Suppressor macrophage treated with lipopolysaccharide for 1 hour (primary cell): ENCODE data around the gene EEF2K.

Source experiments
- DNase-seq, 3 donors: peaks; one replicate each; pipeline ENCODE4 v3.0.0-alpha.2; 2020 to 2022

The EEF2K gene

DNA sequence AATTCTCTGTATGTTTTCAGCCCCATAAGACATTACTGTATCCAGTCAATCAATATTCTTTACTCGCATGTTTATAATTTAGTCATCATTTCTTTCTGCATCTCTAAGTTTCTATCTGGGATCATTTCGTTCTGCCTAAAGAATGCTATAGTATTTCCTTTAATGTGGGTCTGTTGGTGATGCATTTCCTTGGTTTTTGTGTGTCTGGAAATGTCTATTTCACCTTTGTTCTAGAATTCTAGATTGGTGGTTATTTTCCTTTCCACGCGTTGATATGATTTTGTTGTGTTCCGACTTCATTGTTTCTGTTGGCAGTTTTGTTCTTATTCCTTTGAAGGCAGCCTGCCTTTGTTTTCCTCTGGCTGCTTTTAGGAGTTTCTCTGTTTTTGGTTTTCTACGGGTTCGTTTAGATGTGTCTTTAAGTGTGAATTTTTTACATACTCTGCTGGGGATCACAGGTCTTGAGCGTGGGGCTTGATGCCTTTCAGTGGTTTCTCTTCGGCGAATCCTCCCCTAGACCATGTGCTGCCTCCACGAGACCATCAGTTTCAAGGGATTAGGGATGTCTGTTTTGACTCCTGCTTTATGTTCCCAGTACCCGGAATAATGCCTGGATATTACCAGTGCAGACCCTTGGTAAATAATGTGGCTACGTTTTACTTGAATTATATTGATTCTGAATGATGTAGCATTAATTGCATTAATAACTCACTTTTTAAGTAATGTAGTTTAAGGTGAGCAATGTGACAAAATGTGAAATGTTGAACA is 114.7 kb downstream of the EEF2K start:
- no peak for DNase-seq

- peak; percentile 73 to 83 (median 83) for DNase-seq
These were observed 115.4 kb downstream of the EEF2K start for GRCh38 chr16:22321340-22322001.

DNA sequence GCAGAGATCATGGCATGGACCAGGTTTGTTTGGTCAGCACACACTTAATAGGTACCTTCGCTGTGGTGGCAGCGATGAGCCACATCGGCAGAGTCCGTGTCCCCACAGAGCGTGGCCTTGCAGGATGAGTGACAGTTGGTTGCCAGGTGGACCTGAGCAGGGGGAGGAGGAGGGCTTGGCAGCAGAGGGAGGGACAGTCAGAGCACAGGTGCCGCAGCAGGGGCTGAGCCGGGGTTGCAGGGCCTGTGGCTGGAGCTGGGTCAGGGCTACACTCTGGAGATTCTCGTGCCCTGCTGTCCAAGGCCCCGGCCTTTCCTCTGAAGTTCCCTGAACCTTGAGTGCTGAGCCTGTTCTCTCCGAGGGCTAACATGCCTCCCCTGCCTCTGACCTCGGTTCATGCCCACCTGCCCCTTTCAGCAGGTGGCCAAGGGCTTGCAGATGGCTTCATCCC is 116.0 kb downstream of the EEF2K start:
- no peak for DNase-seq

GRCh38 chr16:22322741-22323140 is 116.7 kb downstream of the EEF2K start:
- DNase-seq = no peak

- DNase-seq = no peak
These were observed 117.3 kb downstream of the EEF2K start for GRCh38 chr16:22323173-22323958.

DNA sequence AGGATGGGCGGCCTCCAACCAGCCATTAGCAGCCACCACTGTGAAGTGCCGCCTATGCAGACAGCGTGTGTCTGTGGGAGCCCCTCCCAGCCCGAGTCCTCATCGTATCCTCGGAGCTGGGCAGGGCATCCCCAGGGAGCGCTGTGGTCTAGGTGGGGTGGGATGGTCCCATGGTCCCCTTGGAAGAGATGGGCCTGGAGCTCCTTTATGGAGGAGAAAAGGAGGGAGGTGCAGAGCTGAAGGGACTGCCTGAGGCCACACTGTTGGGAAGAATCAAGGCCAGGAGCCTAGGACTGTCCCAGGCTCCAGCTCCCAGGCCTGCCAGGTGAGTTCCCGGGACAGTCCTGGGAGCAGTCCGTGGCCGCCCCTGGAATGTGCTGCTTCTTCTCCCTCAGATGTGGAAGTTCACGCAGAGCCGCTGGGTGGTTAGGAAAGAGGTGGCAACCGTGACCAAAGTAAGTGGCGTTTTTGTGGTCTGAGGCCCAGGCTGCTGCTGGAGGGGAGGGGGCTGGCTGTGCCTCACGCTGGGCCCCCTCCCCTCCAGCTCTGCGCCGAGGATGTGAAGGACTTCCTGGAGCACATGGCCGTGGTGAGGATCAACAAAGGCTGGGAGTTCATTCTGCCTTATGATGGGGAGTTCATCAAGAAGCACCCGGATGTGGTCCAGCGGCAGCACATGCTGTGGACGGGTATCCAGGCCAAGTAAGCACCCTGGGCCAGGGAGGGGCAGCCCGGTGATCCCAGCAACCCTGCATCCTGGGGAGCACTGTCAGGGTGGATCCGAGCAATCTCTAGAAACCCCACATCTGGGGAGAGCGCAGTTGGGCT is 118.1 kb downstream of the EEF2K start:
- no peak for DNase-seq

DNA sequence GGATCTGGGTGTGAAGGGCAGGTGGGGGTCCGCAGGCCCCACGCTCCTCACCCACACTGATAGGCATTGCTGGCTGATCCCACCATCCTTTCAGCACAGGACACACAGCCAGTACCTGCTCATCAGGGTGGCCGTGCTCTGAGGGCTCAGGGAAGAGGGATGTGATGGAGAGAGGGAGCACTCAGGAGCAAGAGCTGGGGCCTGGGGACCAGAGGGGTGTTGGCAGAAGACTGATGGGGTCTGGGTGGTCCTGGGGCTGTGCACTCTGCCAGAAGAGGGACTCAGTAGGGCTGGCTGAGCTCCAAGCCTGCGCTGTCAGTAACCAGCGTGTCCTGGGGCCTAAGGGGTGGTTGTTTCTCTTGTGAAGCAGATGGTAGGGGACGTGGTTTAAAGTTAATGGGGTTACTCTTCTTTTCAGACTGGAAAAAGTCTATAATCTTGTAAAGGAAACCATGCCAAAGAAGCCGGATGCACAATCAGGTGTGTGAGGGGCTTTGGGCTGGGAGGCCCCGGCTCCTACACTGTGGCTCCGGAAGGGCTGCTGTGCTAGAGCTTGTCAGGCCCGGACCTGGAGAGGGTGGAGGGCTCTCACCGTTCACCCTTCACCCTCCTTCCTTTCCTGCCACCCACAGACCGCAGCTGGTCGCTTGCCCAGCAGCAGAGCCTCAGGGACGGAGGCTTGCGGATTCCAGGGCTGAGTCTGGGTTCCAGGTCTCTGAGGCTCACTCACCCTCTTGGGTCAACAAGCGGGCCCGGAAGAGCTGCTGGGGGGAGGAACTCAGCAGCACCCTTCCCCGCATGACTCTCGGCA is 118.9 kb downstream of the EEF2K start:
- no peak for DNase-seq

DNA sequence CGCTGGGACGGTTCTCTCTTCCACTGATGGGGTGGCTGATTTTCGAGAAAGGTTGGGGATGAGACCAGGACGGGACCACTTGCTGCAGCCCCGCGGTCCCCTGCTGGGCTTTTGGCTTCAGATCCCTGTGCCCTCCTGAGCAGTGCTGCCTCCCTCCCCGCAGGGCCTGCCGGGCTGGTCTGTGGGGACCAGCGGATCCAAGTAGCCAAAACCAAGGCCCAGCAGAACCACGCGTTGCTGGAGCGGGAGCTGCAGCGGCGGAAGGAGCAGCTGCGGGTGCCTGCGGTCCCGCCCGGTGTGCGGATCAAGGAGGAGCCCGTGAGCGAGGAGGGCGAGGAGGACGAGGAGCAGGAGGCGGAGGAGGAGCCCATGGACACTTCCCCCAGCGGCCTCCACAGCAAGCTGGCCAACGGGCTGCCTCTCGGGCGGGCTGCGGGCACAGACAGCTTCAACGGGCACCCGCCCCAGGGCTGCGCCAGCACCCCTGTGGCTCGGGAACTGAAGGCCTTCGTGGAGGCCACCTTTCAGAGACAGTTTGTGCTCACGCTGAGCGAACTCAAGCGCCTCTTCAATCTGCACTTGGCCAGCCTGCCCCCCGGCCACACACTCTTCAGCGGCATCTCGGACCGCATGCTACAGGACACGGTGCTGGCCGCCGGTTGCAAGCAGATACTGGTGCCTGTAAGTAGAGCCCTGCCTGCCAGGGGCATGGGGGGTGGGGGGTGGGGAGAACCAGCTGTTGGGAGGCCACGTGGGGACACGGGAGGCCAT is 119.7 kb downstream of the EEF2K start:
- DNase-seq = no peak

DNA sequence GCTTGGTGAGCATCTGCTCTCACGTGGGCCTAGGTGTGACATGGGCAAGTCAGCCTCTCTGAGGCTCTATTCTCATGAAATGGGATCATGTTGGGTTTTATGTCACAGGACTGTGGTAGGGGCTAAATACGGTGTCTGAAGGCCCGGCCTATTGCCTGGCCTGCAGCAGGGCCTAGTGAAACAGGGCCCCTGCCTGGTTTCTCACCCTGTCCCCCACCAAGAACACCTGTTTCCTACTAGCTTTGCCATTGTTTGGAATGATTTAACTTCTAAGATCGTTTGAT is 120.2 kb downstream of the EEF2K start:
- DNase-seq = no peak

- DNase-seq = no peak
These were observed 120.8 kb downstream of the EEF2K start for GRCh38 chr16:22326771-22327445.

DNA sequence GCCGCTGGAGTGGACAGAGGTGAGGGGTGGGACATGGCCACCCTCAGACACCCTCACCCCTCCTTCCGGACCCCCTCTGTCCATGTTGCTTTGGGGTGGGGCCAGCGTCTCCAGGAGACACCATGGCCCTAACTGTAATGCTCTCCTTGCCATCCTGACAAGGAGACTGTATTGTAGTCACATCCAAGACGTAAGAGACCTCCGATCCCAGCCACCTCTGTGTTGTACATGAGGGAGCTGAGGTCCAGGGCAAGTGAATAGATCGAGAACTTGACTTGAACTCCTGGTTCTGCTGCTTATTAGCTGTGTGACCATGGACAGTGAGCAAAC is 121.3 kb downstream of the EEF2K start:
- DNase-seq = no peak

DNA sequence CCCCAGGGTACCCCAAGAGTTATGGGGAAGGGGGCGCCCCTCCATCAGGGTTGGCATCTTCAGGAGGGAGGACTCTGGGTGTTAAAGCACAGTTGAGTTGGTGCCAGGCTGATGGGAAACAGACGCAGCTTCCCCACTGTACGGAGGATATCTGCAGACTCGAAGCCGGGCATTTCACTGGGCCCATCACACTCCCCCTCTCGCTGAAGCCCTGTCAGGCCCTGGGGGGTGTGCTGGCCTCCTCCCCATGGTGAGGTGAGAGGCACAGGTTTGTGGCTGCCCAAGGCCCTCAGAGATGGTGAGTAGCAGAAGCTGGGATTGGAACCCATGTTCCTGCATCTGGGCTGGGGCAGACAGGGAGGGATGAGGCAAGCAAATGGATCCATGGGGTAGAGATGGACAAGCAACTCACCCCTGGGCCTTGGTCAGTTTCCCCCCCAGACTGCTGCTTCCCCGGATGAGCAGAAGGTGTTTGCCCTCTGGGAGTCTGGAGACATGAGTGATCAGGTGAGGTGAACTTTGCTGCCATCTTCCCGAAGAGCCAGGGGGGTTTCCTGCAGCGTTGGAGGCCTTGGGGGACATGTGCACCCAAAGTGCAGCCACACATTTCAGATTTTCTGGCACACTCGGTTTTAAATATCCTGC is 122.1 kb downstream of the EEF2K start:
- no peak for DNase-seq

DNA sequence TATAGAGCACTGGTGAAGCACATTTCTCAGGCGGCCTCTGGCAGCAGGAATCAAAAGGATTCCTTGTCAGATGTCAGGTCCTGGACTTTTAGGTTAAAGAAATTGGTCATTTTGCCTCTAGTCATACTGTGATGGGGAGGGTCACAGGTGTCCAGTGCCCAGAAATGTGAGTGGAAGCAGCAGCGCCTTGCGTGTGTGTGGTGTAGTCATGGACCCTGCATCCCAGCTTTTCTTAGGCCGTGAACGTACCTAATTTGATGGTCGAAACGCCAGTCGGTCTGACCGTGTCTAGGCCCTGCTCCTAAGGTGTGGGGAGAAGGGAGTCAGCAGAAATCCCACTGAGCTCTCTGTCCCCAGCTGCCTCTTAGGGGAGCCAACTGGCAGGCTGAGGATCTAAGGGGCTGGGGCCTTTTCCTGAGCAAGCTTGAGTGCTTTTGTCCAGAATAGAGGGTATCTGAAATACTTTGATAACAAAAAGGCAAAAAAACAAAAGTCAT is 123.2 kb downstream of the EEF2K start:
- no peak for DNase-seq

DNA sequence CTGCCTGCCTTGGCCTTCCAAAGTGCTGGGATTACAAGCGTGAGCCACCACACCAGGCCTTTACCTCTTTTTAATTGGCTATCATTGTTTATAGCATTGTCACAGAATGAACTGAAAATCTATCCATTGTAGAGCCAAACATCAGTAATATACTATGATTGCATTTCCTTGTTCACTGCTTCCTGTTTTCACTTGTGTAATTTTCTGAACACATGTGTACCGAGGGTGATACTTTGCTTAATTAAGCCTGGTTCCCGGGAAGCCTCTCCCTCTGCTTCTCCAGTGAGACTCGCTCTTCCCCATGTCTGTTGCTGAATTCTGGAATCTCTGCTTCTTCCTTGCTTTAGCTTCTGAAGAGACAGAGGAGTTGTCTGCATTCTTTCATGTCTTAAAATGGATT is 124.2 kb downstream of the EEF2K start:
- DNase-seq = peak; percentile 21 to 51 (median 51)

- DNase-seq = peak; percentile 54 to 85 (median 68)
These were observed 127.4 kb downstream of the EEF2K start for GRCh38 chr16:22333457-22333994.

GRCh38 chr16:22335668-22336246 is 129.7 kb downstream of the EEF2K start:
- DNase-seq = no peak

DNA sequence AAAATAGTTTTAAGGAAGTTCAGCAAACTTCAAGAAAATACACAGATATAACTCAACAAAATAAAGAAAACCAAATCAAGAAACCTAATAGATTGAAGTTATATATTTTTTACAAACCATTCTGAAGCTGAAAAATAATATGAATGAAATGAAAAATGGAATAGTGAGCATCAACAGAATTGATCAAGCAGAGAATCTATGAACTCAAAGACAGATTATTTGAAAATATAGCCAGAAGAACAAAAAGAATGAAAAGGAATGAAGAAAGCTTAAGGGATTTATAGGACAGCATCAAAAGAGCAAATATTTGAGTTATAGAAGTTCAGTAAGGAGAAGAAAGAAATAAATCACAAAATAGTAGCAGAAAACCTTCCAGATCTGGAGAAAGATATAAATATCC is 130.5 kb downstream of the EEF2K start:
- no peak for DNase-seq

DNA sequence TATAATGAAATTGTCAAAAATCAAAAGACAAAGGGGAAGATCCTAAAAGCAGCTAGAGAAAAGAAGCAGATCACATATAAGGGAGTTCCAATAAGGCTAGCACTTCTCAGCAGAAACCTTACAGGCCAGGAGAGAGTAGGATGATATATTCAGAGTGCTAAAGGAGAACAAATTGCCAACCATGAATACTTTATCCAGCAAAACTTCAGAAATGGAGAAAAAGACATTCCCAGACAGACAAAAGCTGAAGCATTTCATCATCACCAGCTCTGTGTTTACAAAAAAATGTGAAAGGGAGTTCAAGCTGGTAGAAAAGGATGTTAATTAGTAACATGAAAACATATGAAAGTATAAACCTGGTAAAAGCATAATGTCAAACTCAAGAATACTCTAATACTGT is 131.0 kb downstream of the EEF2K start:
- DNase-seq = no peak

DNA sequence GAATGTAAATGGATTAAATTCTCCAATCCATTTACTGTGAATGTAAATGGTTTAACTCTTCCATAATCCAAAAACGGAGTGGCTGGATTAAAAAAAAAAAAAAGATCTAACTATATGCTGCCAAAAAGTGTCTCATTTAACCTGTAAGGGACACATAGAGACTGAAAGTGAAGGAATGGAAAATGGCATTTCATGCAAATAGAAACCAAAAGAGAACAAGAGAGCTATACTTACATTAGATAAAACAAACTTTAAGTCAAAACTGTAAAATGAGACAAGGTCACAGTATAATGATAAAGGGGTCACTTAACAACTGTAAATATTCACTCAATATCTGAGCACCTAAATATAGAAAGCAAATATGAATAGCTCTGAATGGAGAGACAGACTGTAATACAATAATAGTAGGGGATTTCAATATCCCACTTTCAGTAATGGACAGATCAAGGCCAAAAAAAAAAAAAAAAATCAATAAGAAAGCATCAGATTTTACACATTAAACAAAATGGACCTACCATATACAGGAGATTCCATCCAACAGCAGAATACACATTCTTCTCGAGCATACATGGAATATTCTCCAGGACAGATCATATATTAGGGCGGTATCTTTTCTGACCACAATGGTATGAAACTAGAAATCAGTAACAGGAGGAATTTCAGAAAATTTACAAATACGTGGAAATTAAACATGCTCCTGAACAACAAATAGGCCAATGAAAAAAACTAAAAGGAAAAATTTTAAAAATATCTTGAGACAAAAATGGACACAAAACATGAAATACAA is 132.0 kb downstream of the EEF2K start:
- no peak for DNase-seq
